Inflammatory macrophage treated with lipopolysaccharide for 1 hour (primary cell): Measurements from ENCODE around the gene ACOX2.

Experiments
- DNase-seq, 2 donors: peaks; one replicate each; pipeline ENCODE4 v3.0.0-alpha.2; 2020 to 2022

The ACOX2 gene

GRCh38 chr3:58502872-58503271 is 34.1 kb downstream of the ACOX2 start:
- peak; percentile 27 to 42 for DNase-seq

GRCh38 chr3:58497097-58497496 is 39.9 kb downstream of the ACOX2 start:
- DNase-seq: no peak

DNA sequence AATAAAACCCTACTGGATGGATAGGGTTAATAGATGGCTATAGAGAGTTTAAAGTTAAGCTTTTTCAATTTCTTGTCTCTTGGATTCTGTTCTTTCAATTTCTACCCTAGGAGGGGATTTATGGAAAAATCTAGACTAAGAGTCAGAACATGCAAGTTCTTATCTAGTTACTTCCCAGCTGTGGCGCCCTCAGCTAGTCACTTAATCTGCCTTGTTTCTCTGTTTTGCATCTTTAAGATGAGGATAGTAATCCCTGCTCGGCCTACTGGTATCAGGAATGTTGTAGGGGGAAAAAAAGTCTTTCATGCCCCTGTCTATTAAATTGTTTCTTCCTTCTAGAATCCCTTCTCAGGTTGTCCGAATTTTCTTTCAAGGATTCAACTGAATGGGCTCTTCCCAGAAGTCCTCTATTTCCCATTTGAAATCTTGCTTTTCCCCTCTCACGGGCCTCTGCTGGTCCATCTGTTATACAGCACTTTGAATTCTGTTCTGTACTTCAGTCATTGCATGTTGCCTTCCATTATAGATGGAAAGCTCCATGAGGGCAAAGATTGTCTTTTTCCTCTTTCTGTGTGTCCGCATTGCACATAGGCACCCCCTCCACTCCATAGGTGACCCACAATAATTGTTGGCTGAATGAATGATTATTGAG is 40.7 kb downstream of the ACOX2 start:
- DNase-seq: no peak

DNA sequence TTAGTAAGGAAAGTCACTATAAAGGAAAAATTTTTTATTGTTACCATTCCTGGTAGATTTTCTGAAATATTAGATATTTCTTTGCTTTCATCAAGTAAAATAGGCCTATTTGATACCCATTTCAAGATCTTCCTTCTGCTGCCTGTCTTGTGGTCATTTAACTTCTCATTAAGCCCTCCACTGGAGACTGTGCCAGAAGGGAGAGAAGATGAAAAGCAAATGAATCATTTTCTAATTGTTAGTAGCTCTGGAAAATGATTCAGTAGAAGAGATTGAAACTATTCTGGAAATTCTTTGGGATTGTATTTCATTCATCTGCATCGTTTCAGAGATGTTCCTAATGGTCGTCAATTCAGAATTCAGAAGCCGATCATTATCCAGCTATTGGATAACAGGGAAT is 41.9 kb downstream of the ACOX2 start:
- no peak for DNase-seq

- DNase-seq: no peak
Measured at GRCh38 chr3:58494107-58494506, 42.9 kb downstream of the ACOX2 start.

- no peak for DNase-seq
Measured at GRCh38 chr3:58492494-58492905, 44.5 kb downstream of the ACOX2 start.

- DNase-seq: peak; percentile 90 to 98
Measured at GRCh38 chr3:58491506-58492402, 45.2 kb downstream of the ACOX2 start, which contains the start of gene KCTD6. Gene KCTD6 (plus strand): TSS chr3:58492096. CDS start chr3:58498756, 6,660 bp downstream.

DNA sequence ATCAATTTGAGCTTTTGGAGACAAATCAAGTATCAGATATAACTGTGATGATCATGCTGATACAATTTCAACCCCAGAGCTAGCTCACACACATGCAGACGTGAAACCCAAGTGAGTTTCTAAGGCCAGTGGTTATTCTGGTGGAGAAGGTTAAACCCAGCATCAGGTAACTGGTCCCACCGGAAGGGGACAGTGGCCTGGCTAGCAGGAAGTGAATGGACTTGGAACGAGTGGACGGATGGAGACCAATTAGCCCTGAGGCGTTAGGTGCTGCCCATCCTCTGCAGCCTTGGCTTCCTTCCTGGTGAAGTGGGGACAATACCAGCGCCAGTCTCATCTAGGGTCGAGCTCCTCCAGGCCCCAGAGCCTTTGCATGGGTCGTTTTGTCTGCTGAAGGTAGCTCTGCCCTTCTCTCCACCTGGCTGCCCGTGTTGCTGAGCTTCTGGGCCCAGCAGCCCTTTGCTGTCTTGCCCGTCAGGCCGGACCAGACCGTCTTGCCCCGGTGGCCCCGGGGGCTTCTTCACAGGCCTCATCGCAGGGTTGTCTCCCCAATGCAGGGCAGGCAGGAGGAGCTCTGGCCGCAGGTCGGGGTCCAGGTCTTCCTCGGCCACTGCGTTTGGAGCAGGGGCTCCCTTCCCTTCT is 46.0 kb downstream of the ACOX2 start:
- no peak for DNase-seq

DNA sequence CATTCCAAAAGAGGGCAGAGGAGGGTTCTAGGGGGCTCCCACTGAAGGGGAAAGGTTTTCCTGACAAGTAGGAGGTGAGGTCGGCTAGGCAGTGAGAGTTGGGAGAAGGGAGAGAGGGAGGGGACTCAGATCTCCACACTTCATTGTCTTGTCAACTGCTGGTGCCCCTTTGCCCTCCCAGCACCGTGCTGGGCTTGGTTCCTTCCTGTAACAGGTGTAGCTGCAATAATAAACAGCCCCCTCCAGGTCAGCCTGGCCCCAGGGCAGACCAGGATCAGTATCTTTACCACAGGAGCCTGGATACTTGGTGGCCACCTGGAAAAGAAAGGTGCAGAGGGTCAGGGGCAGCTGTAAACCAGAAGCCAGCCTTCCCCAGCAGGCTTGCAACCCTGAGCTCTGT is 48.0 kb downstream of the ACOX2 start:
- no peak for DNase-seq

GRCh38 chr3:58487140-58487886 is 49.7 kb downstream of the ACOX2 start:
- peak; percentile 56 to 76 for DNase-seq

GRCh38 chr3:58485801-58486435 is 51.1 kb downstream of the ACOX2 start:
- DNase-seq: peak in 1 of 2 donors; percentile 56

- DNase-seq: no peak
Measured at GRCh38 chr3:58484722-58485069, 52.3 kb downstream of the ACOX2 start.

DNA sequence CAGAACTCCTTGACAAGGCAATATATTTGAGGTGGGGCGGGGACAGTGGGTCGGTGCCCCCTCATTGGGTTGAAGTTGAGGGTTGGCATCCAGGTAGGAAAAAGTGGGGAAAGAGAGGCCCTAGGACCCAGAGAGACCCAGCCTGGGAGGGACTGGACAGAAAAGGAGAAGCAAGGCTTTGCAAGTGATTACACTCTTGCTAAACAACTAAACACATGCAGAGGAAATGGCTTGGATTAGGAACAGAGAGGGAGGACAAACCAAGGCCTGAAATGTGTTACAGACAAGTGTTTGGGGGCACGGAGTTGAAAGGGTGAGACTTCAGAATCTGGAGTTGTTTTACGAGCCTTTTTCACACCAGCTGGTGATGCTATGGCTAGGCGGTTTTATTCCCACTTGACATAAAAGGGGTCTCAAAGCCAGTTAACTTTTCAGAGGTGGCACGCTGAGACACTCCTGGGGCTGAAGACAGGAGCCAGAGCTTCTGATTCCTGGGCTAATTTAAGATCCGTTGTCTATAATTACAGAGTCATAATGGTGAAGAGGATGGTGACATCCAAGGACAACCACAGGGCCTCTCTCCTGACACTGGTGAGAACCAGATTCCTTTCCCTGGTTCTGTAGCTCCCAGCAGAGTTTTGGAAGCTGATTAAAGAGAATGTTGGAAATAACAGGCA is 52.8 kb downstream of the ACOX2 start:
- peak in 1 of 2 donors; percentile 61 for DNase-seq

DNA sequence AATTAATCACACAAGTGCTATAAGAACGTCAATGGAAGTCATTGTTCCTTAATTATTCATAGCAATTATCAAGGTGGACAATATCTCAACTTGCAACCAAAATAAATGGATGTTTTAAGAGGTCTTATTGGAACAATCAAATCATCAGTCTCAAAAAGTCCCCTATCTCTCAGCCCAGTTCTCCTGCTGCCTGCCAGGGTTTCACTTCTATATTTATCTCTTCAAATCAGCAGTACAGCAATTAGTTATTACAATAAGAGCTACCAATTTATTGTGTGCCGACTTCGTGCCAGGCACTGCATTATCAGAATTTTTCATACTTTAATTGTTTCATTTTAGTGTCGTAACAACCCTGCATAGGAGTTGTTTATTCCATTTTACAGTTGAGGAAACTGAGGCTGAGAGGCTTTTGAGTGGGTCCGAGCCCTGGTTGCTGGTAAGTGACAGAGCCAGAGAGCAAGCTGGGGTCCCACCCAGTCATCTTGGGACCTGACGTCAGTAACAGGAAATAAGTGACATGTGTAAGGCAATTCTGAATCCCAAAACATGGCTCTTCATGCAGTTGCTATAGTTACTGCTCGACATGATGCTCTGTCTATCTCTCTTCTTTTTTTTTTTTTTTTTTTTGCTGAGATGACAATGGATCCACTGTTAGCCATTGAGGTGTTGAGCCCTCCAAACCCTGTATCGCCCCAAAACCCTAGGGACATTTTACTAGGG is 53.9 kb downstream of the ACOX2 start:
- DNase-seq: no peak

GRCh38 chr3:58480309-58480708 is 56.7 kb downstream of the ACOX2 start:
- no peak for DNase-seq

- DNase-seq: no peak
Measured at GRCh38 chr3:58478781-58479180, 58.2 kb downstream of the ACOX2 start.

- DNase-seq: no peak
Measured at GRCh38 chr3:58474967-58475578, 61.9 kb downstream of the ACOX2 start.

DNA sequence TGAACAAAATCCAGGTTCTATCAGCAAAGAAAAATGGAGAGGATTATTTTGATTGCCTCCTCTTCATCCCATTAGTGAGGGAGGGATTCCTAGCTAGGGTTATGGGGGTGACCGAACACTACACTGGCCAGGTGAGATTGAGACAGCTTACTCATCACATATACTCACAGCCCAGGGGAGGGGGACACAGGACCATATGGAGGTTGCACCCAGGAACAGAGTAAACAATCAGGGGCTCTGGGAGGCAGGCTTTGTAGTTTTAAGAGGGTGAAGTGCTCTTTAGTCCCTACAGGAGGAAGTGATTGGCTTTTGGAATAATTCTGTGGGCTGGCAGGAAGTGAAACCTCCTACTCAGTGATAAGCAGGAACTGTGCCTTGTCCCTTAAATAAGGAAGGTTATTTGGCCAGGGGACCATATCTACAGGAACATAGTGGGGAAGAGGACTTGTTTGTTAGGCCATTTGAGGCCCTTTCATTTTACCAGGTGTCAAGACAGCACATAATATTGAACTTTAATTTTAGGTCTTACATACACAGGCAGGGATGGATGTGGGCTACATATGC is 62.6 kb downstream of the ACOX2 start:
- DNase-seq: peak; percentile 78 to 87

GRCh38 chr3:58473275-58473674 is 63.7 kb downstream of the ACOX2 start:
- DNase-seq: no peak
